ENCODE data around the gene SWSAP1.

SWSAP1 gene

DNA sequence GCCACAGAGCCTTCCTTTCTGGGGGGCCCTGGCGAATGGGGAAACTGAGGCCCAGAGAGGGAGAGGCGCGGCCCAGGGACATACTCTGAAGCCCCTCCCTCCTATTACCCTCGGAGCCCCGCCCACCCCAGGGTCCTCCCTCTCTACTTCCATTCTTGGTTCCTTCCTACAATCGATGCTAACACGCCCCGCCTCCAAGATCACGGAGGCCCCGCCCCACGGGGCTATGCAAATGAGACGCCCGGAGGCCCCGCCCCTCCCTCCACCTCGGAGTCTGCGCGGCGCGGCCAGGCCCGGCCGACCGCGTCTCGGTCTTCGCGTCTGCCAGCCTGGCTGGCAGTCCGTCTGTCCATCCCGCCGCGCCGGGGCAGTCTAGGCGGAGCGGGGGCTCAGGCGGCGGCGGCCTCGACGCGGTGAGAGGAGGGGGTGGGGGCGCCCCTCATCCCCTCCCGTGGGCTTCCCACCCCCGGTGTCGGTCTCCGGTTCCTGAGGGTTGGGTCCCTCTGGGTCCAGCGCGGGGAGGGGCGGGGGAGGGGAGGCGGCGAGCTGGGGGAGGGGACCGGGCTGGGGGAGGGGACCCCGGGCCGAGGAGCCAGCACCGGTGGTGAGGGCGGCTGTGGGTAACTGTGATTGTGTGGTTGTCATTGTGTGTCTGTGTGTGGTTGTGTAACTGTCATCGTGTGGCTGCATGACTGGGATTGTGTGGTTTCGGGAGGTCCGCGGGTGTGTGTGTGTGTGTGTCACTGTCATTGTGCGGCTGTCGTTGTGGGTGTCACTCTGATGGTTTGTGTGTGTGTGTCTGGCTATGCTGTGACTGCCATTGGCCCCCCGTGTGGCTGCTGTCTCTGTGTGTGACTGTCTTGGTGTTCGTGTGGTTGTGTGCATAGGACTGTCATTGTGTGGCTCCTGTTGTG is 19.0 kb upstream of the SWSAP1 start, which contains the start of gene PLPPR2 (continued):
- TF ChIP-seq, protein P1, sequence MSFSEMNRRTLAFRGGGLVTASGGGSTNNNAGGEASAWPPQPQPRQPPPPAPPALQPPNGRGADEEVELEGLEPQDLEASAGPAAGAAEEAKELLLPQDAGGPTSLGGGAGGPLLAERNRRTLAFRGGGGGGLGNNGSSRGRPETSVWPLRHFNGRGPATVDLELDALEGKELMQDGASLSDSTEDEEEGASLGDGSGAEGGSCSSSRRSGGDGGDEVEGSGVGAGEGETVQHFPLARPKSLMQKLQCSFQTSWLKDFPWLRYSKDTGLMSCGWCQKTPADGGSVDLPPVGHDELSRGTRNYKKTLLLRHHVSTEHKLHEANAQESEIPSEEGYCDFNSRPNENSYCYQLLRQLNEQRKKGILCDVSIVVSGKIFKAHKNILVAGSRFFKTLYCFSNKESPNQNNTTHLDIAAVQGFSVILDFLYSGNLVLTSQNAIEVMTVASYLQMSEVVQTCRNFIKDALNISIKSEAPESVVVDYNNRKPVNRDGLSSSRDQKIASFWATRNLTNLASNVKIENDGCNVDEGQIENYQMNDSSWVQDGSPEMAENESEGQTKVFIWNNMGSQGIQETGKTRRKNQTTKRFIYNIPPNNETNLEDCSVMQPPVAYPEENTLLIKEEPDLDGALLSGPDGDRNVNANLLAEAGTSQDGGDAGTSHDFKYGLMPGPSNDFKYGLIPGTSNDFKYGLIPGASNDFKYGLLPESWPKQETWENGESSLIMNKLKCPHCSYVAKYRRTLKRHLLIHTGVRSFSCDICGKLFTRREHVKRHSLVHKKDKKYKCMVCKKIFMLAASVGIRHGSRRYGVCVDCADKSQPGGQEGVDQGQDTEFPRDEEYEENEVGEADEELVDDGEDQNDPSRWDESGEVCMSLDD (tag by site-specific recombination; IDR thresholded peaks at IDR 0.05), result peak; percentile 81
- peak; percentile 84 for TF ChIP-seq ZNF792 (tag by site-specific recombination; IDR thresholded peaks at IDR 0.05)
- TF ChIP-seq BCL11B (tag by site-specific recombination; IDR thresholded peaks at IDR 0.05; ENCODE audit: low read depth), result peak; percentile 84; the same call in 1 of the 2 replicates
- TF ChIP-seq ZFHX2 (tag by site-specific recombination; conservative IDR thresholded peaks at IDR 0.05), result peak; percentile 76; the same call in 1 of the 2 replicates
- TF ChIP-seq YY2 (tag by site-specific recombination; IDR thresholded peaks at IDR 0.05), result peak; percentile 58; the same call in 1 of the 2 replicates
- 0 out of 2 replicates have a peak, but pooled peaks have one; percentile 37 for TF ChIP-seq ZFP69B (tag by site-specific recombination; IDR thresholded peaks at IDR 0.05)
- peak; percentile 22; the same call in 1 of the 2 replicates for TF ChIP-seq ZXDB (tag by site-specific recombination; IDR thresholded peaks at IDR 0.05)
- TF ChIP-seq ZNF843 (tag by site-specific recombination; IDR thresholded peaks at IDR 0.05), result peak; percentile 46; the same call in 1 of the 2 replicates
- no peak for TF ChIP-seq ZNF366 (tag by site-specific recombination; conservative IDR thresholded peaks at IDR 0.05)
- TF ChIP-seq, protein P2, sequence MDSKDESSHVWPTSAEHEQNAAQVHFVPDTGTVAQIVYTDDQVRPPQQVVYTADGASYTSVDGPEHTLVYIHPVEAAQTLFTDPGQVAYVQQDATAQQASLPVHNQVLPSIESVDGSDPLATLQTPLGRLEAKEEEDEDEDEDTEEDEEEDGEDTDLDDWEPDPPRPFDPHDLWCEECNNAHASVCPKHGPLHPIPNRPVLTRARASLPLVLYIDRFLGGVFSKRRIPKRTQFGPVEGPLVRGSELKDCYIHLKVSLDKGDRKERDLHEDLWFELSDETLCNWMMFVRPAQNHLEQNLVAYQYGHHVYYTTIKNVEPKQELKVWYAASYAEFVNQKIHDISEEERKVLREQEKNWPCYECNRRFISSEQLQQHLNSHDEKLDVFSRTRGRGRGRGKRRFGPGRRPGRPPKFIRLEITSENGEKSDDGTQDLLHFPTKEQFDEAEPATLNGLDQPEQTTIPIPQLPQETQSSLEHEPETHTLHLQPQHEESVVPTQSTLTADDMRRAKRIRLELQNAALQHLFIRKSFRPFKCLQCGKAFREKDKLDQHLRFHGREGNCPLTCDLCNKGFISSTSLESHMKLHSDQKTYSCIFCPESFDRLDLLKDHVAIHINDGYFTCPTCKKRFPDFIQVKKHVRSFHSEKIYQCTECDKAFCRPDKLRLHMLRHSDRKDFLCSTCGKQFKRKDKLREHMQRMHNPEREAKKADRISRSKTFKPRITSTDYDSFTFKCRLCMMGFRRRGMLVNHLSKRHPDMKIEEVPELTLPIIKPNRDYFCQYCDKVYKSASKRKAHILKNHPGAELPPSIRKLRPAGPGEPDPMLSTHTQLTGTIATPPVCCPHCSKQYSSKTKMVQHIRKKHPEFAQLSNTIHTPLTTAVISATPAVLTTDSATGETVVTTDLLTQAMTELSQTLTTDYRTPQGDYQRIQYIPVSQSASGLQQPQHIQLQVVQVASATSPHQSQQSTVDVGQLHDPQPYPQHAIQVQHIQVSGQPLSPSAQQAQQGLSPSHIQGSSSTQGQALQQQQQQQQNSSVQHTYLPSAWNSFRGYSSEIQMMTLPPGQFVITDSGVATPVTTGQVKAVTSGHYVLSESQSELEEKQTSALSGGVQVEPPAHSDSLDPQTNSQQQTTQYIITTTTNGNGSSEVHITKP (tag by site-specific recombination; IDR thresholded peaks at IDR 0.05), result peak; percentile 69
- TF ChIP-seq, protein P3, sequence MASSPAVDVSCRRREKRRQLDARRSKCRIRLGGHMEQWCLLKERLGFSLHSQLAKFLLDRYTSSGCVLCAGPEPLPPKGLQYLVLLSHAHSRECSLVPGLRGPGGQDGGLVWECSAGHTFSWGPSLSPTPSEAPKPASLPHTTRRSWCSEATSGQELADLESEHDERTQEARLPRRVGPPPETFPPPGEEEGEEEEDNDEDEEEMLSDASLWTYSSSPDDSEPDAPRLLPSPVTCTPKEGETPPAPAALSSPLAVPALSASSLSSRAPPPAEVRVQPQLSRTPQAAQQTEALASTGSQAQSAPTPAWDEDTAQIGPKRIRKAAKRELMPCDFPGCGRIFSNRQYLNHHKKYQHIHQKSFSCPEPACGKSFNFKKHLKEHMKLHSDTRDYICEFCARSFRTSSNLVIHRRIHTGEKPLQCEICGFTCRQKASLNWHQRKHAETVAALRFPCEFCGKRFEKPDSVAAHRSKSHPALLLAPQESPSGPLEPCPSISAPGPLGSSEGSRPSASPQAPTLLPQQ (tag by site-specific recombination; IDR thresholded peaks at IDR 0.05), result peak; percentile 35; the same call in 1 of the 2 replicates
- TF ChIP-seq, protein P4, sequence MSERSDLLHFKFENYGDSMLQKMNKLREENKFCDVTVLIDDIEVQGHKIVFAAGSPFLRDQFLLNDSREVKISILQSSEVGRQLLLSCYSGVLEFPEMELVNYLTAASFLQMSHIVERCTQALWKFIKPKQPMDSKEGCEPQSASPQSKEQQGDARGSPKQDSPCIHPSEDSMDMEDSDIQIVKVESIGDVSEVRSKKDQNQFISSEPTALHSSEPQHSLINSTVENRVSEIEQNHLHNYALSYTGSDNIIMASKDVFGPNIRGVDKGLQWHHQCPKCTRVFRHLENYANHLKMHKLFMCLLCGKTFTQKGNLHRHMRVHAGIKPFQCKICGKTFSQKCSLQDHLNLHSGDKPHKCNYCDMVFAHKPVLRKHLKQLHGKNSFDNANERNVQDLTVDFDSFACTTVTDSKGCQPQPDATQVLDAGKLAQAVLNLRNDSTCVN (tag by site-specific recombination; optimal IDR thresholded peaks at IDR 0.05), result peak; percentile 26
- TF ChIP-seq ZBTB17 (tag by site-specific recombination; IDR thresholded peaks at IDR 0.05), result 0 out of 2 replicates have a peak, but pooled peaks have one; percentile 26

DNA sequence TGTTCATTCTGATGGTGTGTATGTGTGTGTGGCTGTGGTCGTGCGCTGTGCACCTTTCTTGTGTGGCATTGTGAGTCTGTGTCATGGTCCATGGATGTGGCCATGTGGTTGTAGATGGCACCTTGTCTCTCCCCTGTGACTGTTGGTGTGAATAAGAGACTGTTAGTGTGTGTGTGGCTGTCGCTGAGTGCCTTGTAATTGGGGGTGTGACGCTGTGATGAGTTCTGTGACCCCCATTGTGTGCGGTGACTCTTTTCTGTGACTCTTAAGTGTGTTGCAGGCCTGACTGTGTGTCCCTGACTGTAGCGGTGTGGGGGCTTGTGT is 18.4 kb upstream of the SWSAP1 start:
- POLR2A ChIA-PET, result interaction anchor here (1.4 kb wide), 1 partner anchor 18 kb away, joined by 4 read pairs; the partner anchor contains the start of gene SWSAP1
- Histone ChIP-seq H3K4me1 (ENCODE audit: control insufficient read depth, insufficient read depth, low read length) (no peaks in the 10 kb centered on the region; the same call in 1 of the 2 replicates), H3K27ac (ENCODE audit: extremely low read depth, low read depth, low read length) (no peak overlapping the region), H3K36me3 (ENCODE audit: control insufficient read depth in 2 of 2, insufficient read depth in 1 of 2, low read length in 2 of 2) (no peaks in the 10 kb centered on the region), H3K9me3 (ENCODE audit: control insufficient read depth, insufficient read depth, low read depth, low read length) (no peaks in the 10 kb centered on the region), H3K4me3 (ENCODE audit: low read depth, low read length) (no peak overlapping the region)
- CTCF ChIA-PET, result no interaction called here
- TF ChIP-seq, protein P5, sequence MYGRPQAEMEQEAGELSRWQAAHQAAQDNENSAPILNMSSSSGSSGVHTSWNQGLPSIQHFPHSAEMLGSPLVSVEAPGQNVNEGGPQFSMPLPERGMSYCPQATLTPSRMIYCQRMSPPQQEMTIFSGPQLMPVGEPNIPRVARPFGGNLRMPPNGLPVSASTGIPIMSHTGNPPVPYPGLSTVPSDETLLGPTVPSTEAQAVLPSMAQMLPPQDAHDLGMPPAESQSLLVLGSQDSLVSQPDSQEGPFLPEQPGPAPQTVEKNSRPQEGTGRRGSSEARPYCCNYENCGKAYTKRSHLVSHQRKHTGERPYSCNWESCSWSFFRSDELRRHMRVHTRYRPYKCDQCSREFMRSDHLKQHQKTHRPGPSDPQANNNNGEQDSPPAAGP (tag by site-specific recombination; IDR thresholded peaks at IDR 0.05), result no peak
- TF ChIP-seq, protein P6, sequence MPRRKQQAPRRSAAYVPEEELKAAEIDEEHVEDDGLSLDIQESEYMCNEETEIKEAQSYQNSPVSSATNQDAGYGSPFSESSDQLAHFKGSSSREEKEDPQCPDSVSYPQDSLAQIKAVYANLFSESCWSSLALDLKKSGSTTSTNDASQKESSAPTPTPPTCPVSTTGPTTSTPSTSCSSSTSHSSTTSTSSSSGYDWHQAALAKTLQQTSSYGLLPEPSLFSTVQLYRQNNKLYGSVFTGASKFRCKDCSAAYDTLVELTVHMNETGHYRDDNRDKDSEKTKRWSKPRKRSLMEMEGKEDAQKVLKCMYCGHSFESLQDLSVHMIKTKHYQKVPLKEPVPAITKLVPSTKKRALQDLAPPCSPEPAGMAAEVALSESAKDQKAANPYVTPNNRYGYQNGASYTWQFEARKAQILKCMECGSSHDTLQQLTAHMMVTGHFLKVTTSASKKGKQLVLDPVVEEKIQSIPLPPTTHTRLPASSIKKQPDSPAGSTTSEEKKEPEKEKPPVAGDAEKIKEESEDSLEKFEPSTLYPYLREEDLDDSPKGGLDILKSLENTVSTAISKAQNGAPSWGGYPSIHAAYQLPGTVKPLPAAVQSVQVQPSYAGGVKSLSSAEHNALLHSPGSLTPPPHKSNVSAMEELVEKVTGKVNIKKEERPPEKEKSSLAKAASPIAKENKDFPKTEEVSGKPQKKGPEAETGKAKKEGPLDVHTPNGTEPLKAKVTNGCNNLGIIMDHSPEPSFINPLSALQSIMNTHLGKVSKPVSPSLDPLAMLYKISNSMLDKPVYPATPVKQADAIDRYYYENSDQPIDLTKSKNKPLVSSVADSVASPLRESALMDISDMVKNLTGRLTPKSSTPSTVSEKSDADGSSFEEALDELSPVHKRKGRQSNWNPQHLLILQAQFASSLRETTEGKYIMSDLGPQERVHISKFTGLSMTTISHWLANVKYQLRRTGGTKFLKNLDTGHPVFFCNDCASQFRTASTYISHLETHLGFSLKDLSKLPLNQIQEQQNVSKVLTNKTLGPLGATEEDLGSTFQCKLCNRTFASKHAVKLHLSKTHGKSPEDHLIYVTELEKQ (tag by site-specific recombination; IDR thresholded peaks at IDR 0.05; ENCODE audit: borderline replicate concordance), result no peak
- no peak; the same call in 1 of the 2 replicates for TF ChIP-seq YY1 (tag by site-specific recombination; IDR thresholded peaks at IDR 0.05)
- peak; percentile 9; the same call in 1 of the 2 replicates for TF ChIP-seq KLF8 (tag by site-specific recombination; IDR thresholded peaks at IDR 0.05)
- no peak for TF ChIP-seq ZNF214 (tag by site-specific recombination; IDR thresholded peaks at IDR 0.05; ENCODE audit: borderline replicate concordance)
- TF ChIP-seq, protein P7, sequence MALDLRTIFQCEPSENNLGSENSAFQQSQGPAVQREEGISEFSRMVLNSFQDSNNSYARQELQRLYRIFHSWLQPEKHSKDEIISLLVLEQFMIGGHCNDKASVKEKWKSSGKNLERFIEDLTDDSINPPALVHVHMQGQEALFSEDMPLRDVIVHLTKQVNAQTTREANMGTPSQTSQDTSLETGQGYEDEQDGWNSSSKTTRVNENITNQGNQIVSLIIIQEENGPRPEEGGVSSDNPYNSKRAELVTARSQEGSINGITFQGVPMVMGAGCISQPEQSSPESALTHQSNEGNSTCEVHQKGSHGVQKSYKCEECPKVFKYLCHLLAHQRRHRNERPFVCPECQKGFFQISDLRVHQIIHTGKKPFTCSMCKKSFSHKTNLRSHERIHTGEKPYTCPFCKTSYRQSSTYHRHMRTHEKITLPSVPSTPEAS (tag by site-specific recombination; IDR thresholded peaks at IDR 0.05), result peak; percentile 6
